ENCODE data around the gene PSRC1. TPM values are rescaled to one million over a fixed set of nuclear protein-coding genes. Genes with fewer than 3 reads are reported as not detected.
"Not testable (repeated sequence)": the region's sequence is repeated elsewhere in the genome, so short reads cannot be mapped to it uniquely, and the experiment has no call there.

PSRC1 gene
- total RNA-seq, 1 donor from 2014 or later: 1.1 TPM

DNA sequence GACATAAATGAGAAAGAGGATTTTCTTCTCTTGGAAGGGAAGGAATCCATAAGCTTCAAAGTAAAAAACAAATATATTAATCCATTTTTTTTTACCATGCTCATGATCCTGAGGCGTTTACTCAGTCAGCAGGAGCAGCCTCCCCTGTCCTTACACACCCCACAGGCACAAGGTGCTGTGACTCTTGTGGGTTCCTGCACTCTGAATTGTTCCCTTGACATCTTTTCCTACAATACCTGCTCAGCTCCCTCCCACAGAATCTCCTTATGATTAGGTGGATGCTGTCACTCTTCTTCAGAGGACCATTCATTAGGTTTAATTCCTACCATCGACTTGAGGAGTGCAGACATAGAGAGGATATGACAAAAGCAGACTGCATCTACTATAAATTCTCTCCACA, 10.1 kb upstream of the PSRC1 start:
- no peaks in the 10 kb centered on the region for H3K27me3 ChIP-seq (ENCODE audit: control insufficient read depth, insufficient read depth, low read length)
- TF ChIP-seq, protein P1, sequence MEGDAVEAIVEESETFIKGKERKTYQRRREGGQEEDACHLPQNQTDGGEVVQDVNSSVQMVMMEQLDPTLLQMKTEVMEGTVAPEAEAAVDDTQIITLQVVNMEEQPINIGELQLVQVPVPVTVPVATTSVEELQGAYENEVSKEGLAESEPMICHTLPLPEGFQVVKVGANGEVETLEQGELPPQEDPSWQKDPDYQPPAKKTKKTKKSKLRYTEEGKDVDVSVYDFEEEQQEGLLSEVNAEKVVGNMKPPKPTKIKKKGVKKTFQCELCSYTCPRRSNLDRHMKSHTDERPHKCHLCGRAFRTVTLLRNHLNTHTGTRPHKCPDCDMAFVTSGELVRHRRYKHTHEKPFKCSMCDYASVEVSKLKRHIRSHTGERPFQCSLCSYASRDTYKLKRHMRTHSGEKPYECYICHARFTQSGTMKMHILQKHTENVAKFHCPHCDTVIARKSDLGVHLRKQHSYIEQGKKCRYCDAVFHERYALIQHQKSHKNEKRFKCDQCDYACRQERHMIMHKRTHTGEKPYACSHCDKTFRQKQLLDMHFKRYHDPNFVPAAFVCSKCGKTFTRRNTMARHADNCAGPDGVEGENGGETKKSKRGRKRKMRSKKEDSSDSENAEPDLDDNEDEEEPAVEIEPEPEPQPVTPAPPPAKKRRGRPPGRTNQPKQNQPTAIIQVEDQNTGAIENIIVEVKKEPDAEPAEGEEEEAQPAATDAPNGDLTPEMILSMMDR (IDR thresholded peaks at IDR 0.05; ENCODE audit: insufficient read depth, low read length, severe bottlenecking): no peak
- DNase-seq (ENCODE audit: low read depth): no peak
- FAIRE-seq: no peak
- no peak overlapping the region for H3K4me3 ChIP-seq (ENCODE audit: low read depth, low read length)
- no peaks in the 10 kb centered on the region for H3K36me3 ChIP-seq (ENCODE audit: control insufficient read depth, insufficient read depth, low read length)

DNA sequence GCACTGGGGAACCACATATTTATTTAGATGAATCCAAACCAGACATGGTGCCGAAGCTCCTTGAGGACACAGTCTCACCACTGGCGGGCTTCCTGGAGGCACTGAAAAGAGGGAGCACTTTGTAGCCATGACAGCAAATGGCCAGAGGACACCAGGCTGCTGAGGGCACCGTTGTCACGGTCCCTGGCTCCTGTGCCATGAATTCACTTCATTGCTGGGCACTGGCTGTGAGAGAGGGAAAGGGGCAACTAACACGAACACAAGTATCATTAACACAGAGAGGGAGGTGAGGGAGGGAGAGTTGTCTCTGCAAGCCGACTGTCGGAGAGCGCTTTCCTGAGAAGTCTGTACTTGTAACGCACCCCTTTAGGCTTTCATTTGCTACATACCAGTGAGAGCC, 9.4 kb upstream of the PSRC1 start:
- FAIRE-seq: no peak
- TF ChIP-seq, protein P1 (IDR thresholded peaks at IDR 0.05; ENCODE audit: insufficient read depth, low read length, severe bottlenecking): no peak
- no peaks in the 10 kb centered on the region for H3K27me3 ChIP-seq (ENCODE audit: control insufficient read depth, insufficient read depth, low read length)
- H3K36me3 ChIP-seq (ENCODE audit: control insufficient read depth, insufficient read depth, low read length): no peaks in the 10 kb centered on the region
- no peak overlapping the region for H3K4me3 ChIP-seq (ENCODE audit: low read depth, low read length)
- DNase-seq (ENCODE audit: low read depth): no peak

DNA sequence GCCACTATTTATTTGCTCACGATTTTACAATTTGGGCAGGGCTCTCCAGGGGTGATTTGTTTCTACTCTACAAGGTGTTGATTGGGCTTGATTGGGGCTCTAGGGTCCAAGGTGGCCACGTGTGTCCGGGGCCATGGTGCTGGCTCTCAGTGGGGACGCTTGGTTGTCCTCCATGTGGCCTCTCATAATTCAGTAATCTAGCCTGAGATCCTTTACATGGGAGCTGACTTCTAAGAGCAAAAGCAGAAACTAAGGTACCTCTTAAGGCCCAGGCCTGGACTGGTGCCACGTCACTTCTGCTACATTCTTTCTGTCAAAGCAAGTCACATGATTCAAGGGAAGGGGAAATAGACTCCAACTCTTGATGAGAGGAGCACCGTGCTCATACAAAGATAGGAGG, 8.1 kb upstream of the PSRC1 start:
- Histone ChIP-seq H3K36me3 (ENCODE audit: control insufficient read depth, insufficient read depth, low read length) (no peaks in the 10 kb centered on the region), H3K4me3 (ENCODE audit: low read depth, low read length) (no peak overlapping the region), H3K27me3 (ENCODE audit: control insufficient read depth, insufficient read depth, low read length) (no peaks in the 10 kb centered on the region)
- TF ChIP-seq, protein P1 (IDR thresholded peaks at IDR 0.05; ENCODE audit: insufficient read depth, low read length, severe bottlenecking): no peak
- no peak for FAIRE-seq
- no peak for DNase-seq (ENCODE audit: low read depth)

DNA sequence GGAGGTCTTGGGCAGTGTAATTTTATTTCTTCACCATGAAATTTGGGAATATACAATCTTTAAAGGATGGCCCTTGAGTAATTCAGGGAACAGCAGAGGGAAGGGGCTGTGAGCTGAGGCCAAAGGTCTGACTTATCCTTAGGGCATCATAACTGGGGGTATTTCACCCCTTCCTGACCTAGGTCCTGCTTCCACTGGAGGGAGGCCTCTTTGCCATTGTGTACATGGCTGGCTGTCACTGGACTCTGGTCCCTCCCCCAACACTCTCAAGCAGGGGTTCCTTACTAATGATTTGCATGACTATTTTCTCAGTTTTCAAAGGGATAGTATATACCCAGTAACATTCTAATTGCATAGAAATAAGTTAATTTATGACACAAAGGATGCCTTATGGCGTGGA, 7.2 kb upstream of the PSRC1 start:
- FAIRE-seq: no peak
- Histone ChIP-seq H3K4me3 (ENCODE audit: low read depth, low read length) (no peak overlapping the region), H3K27me3 (ENCODE audit: control insufficient read depth, insufficient read depth, low read length) (no peaks in the 10 kb centered on the region), H3K36me3 (ENCODE audit: control insufficient read depth, insufficient read depth, low read length) (no peaks in the 10 kb centered on the region)
- TF ChIP-seq, protein P1 (IDR thresholded peaks at IDR 0.05; ENCODE audit: insufficient read depth, low read length, severe bottlenecking): no peak
- DNase-seq (ENCODE audit: low read depth): no peak

DNA sequence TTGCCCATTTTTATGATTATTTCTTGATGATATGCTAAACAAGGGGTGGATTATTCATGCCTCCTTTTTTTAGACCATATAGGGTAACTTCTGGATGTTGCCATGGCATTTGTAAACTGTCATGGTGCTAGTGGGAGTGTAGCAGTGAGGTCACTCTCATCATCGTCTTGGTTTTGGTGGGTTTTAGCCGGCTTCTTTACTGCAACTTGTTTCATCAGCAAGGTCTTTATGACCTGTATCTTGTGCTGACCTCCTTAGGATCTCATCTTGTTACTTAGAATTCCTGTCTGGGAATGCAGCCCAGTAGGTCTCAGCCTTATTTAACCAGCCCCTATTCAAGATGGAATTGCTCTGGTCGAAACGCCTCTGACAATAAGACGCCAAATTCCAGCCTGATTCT, 3.8 kb upstream of the PSRC1 start:
- not testable (repeated sequence) for H3K27me3 ChIP-seq (ENCODE audit: control insufficient read depth, insufficient read depth, low read length); FAIRE-seq; H3K36me3 ChIP-seq (ENCODE audit: control insufficient read depth, insufficient read depth, low read length); DNase-seq (ENCODE audit: low read depth); H3K4me3 ChIP-seq (ENCODE audit: low read depth, low read length)

DNA sequence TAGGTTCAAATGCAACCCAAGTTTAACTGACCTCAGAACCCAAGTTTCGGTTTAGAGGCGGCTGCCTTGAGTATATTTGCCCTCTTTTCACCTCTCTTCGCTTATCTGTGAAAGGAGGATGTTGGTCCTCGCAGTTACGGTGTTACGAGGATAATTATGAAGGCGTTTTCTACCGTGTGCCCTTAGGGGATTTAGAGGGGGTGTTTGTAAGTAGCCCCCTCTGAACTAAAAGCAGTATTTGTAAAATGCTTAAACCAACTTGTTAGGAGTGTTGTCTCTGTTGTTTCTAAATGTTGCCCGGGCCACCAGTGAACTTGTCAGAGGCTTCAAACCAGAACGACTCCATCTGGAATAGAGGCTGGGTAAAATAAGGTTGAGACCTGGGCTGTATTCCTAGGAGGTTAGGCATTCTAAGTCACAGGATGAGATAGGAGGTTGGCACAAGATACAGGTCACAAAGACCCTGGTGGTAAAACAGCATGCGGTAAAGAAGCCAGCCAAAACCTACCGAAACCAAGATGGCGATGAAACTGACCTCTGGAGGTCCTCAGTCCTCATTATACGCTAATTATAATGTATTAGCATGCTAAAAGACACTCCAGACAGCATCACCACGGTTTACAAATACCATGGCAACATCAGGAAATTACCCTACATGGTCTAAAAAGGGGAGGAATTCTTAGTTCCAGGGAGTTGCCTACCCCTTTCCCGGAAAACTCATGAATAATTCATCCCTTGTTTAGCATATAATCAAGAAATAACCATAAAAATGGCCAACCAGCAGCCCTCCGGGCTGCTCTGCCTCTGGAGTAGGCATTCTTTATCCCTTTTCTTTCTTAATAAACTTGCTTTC, 1.0 kb upstream of the PSRC1 start:
- peaks cover 1% of the 10 kb centered on the region for H3K36me3 ChIP-seq (ENCODE audit: control insufficient read depth, insufficient read depth, low read length)
- H3K4me3 ChIP-seq (ENCODE audit: low read depth, low read length): peak overlapping the region; percentile 67
- TF ChIP-seq, protein P1 (IDR thresholded peaks at IDR 0.05; ENCODE audit: insufficient read depth, low read length, severe bottlenecking): no peak
- FAIRE-seq (no peak), DNase-seq (ENCODE audit: low read depth) (no peak)
- H3K27me3 ChIP-seq (ENCODE audit: control insufficient read depth, insufficient read depth, low read length): no peaks in the 10 kb centered on the region
